ENCODE measurements around the gene SLX4IP. TPM values are rescaled to one million over a fixed set of nuclear protein-coding genes. Genes with fewer than 3 reads are reported as not detected.

The SLX4IP gene
- total and polyA plus RNA-seq, 3 experiments from 2014 or later, result 1.5 to 8.0 (median 7.0) TPM

- no peak overlapping the region for H3K4me3 Mint-ChIP-seq
- peaks cover 11 to 37% of the 10 kb centered on the region in 2 donors for H3K27me3 Mint-ChIP-seq
- CTCF ChIA-PET, result interaction anchor here (1.3 kb wide), 1 partner anchor 44 kb away, joined by 3 read pairs; no protein-coding TSS in a partner anchor
- no peaks in the 10 kb centered on the region for H3K36me3 Mint-ChIP-seq
- no peak overlapping the region for H3K27ac Mint-ChIP-seq
- no peaks in the 10 kb centered on the region for H3K4me1 ChIP-seq (ENCODE audit: insufficient read depth, low read length)
- no peak for DNase-seq
- H3K27ac ChIP-seq (ENCODE audit: low read depth, low read length), result no peak overlapping the region
- peaks cover 4% of the 10 kb centered on the region for H3K27me3 ChIP-seq (ENCODE audit: insufficient read depth, low read length, poor library complexity, severe bottlenecking)
- H3K4me3 ChIP-seq (ENCODE audit: low read length), result no peak overlapping the region
- H3K9me3 Mint-ChIP-seq, result no peaks in the 10 kb centered on the region
- POLR2A ChIA-PET, result no interaction called here
- H3K36me3 ChIP-seq (ENCODE audit: insufficient read depth, low read length), result no peaks in the 10 kb centered on the region
- H3K9me3 ChIP-seq (ENCODE audit: low read length), result no peaks in the 10 kb centered on the region
- H3K4me1 Mint-ChIP-seq, result no peaks in the 10 kb centered on the region
Observed at GRCh38 chr20:10649797-10650160, 214.7 kb downstream of the SLX4IP start.

- Histone ChIP-seq H3K4me1 (ENCODE audit: insufficient read depth, low read length) (no peaks in the 10 kb centered on the region), H3K27me3 (ENCODE audit: insufficient read depth, low read length, poor library complexity, severe bottlenecking) (peaks cover 4% of the 10 kb centered on the region), H3K36me3 (ENCODE audit: insufficient read depth, low read length) (no peaks in the 10 kb centered on the region), H3K27ac (ENCODE audit: low read depth, low read length) (no peak overlapping the region), H3K9me3 (ENCODE audit: low read length) (no peaks in the 10 kb centered on the region), H3K4me3 (ENCODE audit: low read length) (no peak overlapping the region)
- Mint-ChIP-seq H3K27me3 (peaks cover 13 to 53% of the 10 kb centered on the region in 2 donors), H3K4me3 (no peak overlapping the region), H3K4me1 (no peaks in the 10 kb centered on the region), H3K27ac (no peak overlapping the region), H3K36me3 (no peaks in the 10 kb centered on the region), H3K9me3 (no peaks in the 10 kb centered on the region)
- ChIA-PET CTCF (interaction anchor here (1.7 kb wide), 1 partner anchor 12 kb away, joined by 3 read pairs; no protein-coding TSS in a partner anchor), POLR2A (no interaction called here)
- no peak for DNase-seq
Observed at GRCh38 chr20:10651227-10651990, 216.3 kb downstream of the SLX4IP start.

GRCh38 chr20:10652185-10652584 lies 217.1 kb downstream of the SLX4IP start:
- Mint-ChIP-seq H3K36me3 (no peaks in the 10 kb centered on the region), H3K27ac (no peak overlapping the region), H3K9me3 (no peaks in the 10 kb centered on the region), H3K4me1 (no peaks in the 10 kb centered on the region), H3K4me3 (no peak overlapping the region), H3K27me3 (peaks cover 11 to 54% of the 10 kb centered on the region in 2 donors)
- Histone ChIP-seq H3K9me3 (ENCODE audit: low read length) (no peaks in the 10 kb centered on the region), H3K36me3 (ENCODE audit: insufficient read depth, low read length) (no peaks in the 10 kb centered on the region), H3K4me1 (ENCODE audit: insufficient read depth, low read length) (no peaks in the 10 kb centered on the region), H3K27ac (ENCODE audit: low read depth, low read length) (no peak overlapping the region), H3K27me3 (ENCODE audit: insufficient read depth, low read length, poor library complexity, severe bottlenecking) (peaks cover 4% of the 10 kb centered on the region), H3K4me3 (ENCODE audit: low read length) (no peak overlapping the region)
- ChIA-PET CTCF (interaction anchor here (1.7 kb wide), 1 partner anchor 13 kb away, joined by 3 read pairs; no protein-coding TSS in a partner anchor), POLR2A (no interaction called here)
- DNase-seq, result no peak

GRCh38 chr20:10652660-10653261 lies 217.7 kb downstream of the SLX4IP start:
- peaks cover 11 to 55% of the 10 kb centered on the region in 2 donors for H3K27me3 Mint-ChIP-seq
- ChIA-PET CTCF (interaction anchor here (1.7 kb wide), 1 partner anchor 14 kb away, joined by 3 read pairs; no protein-coding TSS in a partner anchor), POLR2A (no interaction called here)

GRCh38 chr20:10653599-10654249 lies 218.6 kb downstream of the SLX4IP start:
- no peaks in the 10 kb centered on the region for H3K36me3 Mint-ChIP-seq
- ChIA-PET CTCF (no interaction called here), POLR2A (no interaction called here)
- H3K27me3 Mint-ChIP-seq, result peaks cover 10 to 50% of the 10 kb centered on the region in 2 donors
- no peak for DNase-seq
- Histone ChIP-seq H3K36me3 (ENCODE audit: insufficient read depth, low read length) (no peaks in the 10 kb centered on the region), H3K4me1 (ENCODE audit: insufficient read depth, low read length) (no peaks in the 10 kb centered on the region), H3K9me3 (ENCODE audit: low read length) (no peaks in the 10 kb centered on the region), H3K27ac (ENCODE audit: low read depth, low read length) (no peak overlapping the region), H3K4me3 (ENCODE audit: low read length) (no peak overlapping the region), H3K27me3 (ENCODE audit: insufficient read depth, low read length, poor library complexity, severe bottlenecking) (peaks cover 4% of the 10 kb centered on the region)
- H3K4me3 Mint-ChIP-seq, result no peak overlapping the region
- no peaks in the 10 kb centered on the region for H3K9me3 Mint-ChIP-seq
- no peak overlapping the region for H3K27ac Mint-ChIP-seq
- H3K4me1 Mint-ChIP-seq, result no peaks in the 10 kb centered on the region

More at GRCh38 chr20:10652660-10653261, 217.7 kb downstream of the SLX4IP start:
- H3K4me3 Mint-ChIP-seq, result no peak overlapping the region
- DNase-seq, result no peak
- H3K36me3 Mint-ChIP-seq, result no peaks in the 10 kb centered on the region
- Histone ChIP-seq H3K4me3 (ENCODE audit: low read length) (no peak overlapping the region), H3K9me3 (ENCODE audit: low read length) (no peaks in the 10 kb centered on the region), H3K27me3 (ENCODE audit: insufficient read depth, low read length, poor library complexity, severe bottlenecking) (peaks cover 4% of the 10 kb centered on the region), H3K27ac (ENCODE audit: low read depth, low read length) (no peak overlapping the region), H3K36me3 (ENCODE audit: insufficient read depth, low read length) (no peaks in the 10 kb centered on the region), H3K4me1 (ENCODE audit: insufficient read depth, low read length) (no peaks in the 10 kb centered on the region)
- H3K27ac Mint-ChIP-seq, result no peak overlapping the region
- H3K4me1 Mint-ChIP-seq, result no peaks in the 10 kb centered on the region
- H3K9me3 Mint-ChIP-seq, result no peaks in the 10 kb centered on the region

- Histone ChIP-seq H3K27ac (ENCODE audit: low read depth, low read length) (no peak overlapping the region), H3K4me3 (ENCODE audit: low read length) (no peak overlapping the region), H3K36me3 (ENCODE audit: insufficient read depth, low read length) (no peaks in the 10 kb centered on the region), H3K9me3 (ENCODE audit: low read length) (no peaks in the 10 kb centered on the region), H3K27me3 (ENCODE audit: insufficient read depth, low read length, poor library complexity, severe bottlenecking) (peaks cover 4% of the 10 kb centered on the region), H3K4me1 (ENCODE audit: insufficient read depth, low read length) (no peaks in the 10 kb centered on the region)
- Mint-ChIP-seq H3K27ac (no peak overlapping the region), H3K27me3 (peaks cover 10 to 48% of the 10 kb centered on the region in 2 donors), H3K4me1 (no peaks in the 10 kb centered on the region), H3K4me3 (no peak overlapping the region), H3K36me3 (no peaks in the 10 kb centered on the region), H3K9me3 (no peaks in the 10 kb centered on the region)
- no peak for DNase-seq
- ChIA-PET CTCF (no interaction called here), POLR2A (no interaction called here)
Observed at GRCh38 chr20:10654250-10654610, 219.1 kb downstream of the SLX4IP start.

- H3K4me1 Mint-ChIP-seq, result no peaks in the 10 kb centered on the region
Observed at GRCh38 chr20:10654630-10655029, 219.5 kb downstream of the SLX4IP start.

More at GRCh38 chr20:10654630-10655029, 219.5 kb downstream of the SLX4IP start:
- no peaks in the 10 kb centered on the region for H3K9me3 Mint-ChIP-seq
- Histone ChIP-seq H3K9me3 (ENCODE audit: low read length) (no peaks in the 10 kb centered on the region), H3K36me3 (ENCODE audit: insufficient read depth, low read length) (no peaks in the 10 kb centered on the region), H3K27ac (ENCODE audit: low read depth, low read length) (no peak overlapping the region), H3K4me3 (ENCODE audit: low read length) (no peak overlapping the region), H3K27me3 (ENCODE audit: insufficient read depth, low read length, poor library complexity, severe bottlenecking) (peaks cover 4% of the 10 kb centered on the region), H3K4me1 (ENCODE audit: insufficient read depth, low read length) (no peaks in the 10 kb centered on the region)
- no peak overlapping the region for H3K4me3 Mint-ChIP-seq
- ChIA-PET CTCF (no interaction called here), POLR2A (no interaction called here)
- no peak for DNase-seq
- H3K27ac Mint-ChIP-seq, result no peak overlapping the region
- no peaks in the 10 kb centered on the region for H3K36me3 Mint-ChIP-seq
- H3K27me3 Mint-ChIP-seq, result peaks cover 10 to 48% of the 10 kb centered on the region in 2 donors

All from CD8-positive, alpha-beta memory T cell (primary cell).